GM23338 (cell line): ENCODE results near the gene ZNRD2.

ENCODE experiments used
- CREB1 ChIP-seq: fragments of 250-450 bp; sonication (Bioruptor Pico); IDR thresholded peaks from 2 replicates; pipeline ENCODE4 v1.5.0; 2020; ENCODE audit warnings: low read depth, mild to moderate bottlenecking, moderate library complexity
- POLR2AphosphoS5 ChIP-seq: IDR thresholded peaks from 2 replicates; pipeline ENCODE4 v1.6.1; 2016; ENCODE audit warnings: antibody characterized with exemption, low read depth

- TF ChIP-seq CREB1 (CRISPR knock-in tag) (no peak), POLR2AphosphoS5 (no peak)
These were observed 7.9 kb downstream of the ZNRD2 start for GRCh38 chr11:65578134-65578533.
